ENCODE measurements around the gene ZNF284.
A peak's percentile ranks its signal among the peaks of the same experiment; 100 is the strongest.

The ZNF284 gene

GRCh38 chr19:44050740-44051649, 21.0 kb upstream of the ZNF284 start:
- Histone ChIP-seq H3K36me3 (ENCODE audit: control insufficient read depth in 4 of 4, insufficient read depth in 4 of 4, low read length in 3 of 4) (peaks cover 8 to 19% (median 11%) of the 10 kb centered on the region in 4 experiments), H3K4me3 (ENCODE audit: control insufficient read depth in 1 of 7, extremely low read depth in 1 of 7, insufficient read depth in 4 of 7, low read depth in 2 of 7, low read length in 6 of 7) (peak overlapping the region; percentile 85 to 99 (median 92)), H3K27ac (ENCODE audit: insufficient read depth in 1 of 2, low read depth in 1 of 2, low read length in 2 of 2, poor library complexity in 1 of 2, severe bottlenecking in 2 of 2) (peak overlapping the region; percentile 59 to 82), H3K4me1 (ENCODE audit: control extremely low read depth in 1 of 4, control insufficient read depth in 4 of 4, insufficient read depth in 4 of 4, low read length in 3 of 4) (peaks cover 6 to 18% (median 12%) of the 10 kb centered on the region in 4 experiments), H3K9me3 (ENCODE audit: control extremely low read depth in 1 of 5, control insufficient read depth in 4 of 5, insufficient read depth in 2 of 5, low read depth in 1 of 5, low read length in 4 of 5) (peaks cover 5 to 22% (median 10%) of the 10 kb centered on the region in 5 experiments), H3K27me3 (replicated peaks in 2 of 5; ENCODE audit: control insufficient read depth in 4 of 5, insufficient read depth in 5 of 5, low read length in 4 of 5) (peaks cover 0 to 2% (median 0%) of the 10 kb centered on the region in 5 experiments)
- ChIA-PET CTCF (interaction anchor here (1.5 kb wide), 1 partner anchor 44 kb away, joined by 4 read pairs; no protein-coding TSS in a partner anchor), POLR2A (interaction anchor here (0.7 to 1.0 kb wide), 2 partner anchors 26 to 47 kb away, joined by 3 to 4 read pairs; partner anchors contain the start of gene ZNF222)
- WGBS (ENCODE audit: insufficient coverage) = 4% methylated on average over 11 of the region's 21 CpGs
- peak; percentile 21 to 55 (median 38) for DNase-seq

- CTCF ChIA-PET = interaction anchor here (1.5 kb wide), 1 partner anchor 43 kb away, joined by 4 read pairs; no protein-coding TSS in a partner anchor
- Histone ChIP-seq H3K9me3 (ENCODE audit: control extremely low read depth in 1 of 5, control insufficient read depth in 4 of 5, insufficient read depth in 2 of 5, low read depth in 1 of 5, low read length in 4 of 5) (peaks cover 6 to 25% (median 10%) of the 10 kb centered on the region in 5 experiments), H3K4me3 (ENCODE audit: control insufficient read depth in 1 of 7, extremely low read depth in 1 of 7, insufficient read depth in 4 of 7, low read depth in 2 of 7, low read length in 6 of 7) (peak within 1 kb of the TSS; percentile 85 to 99 (median 92)), H3K36me3 (ENCODE audit: control insufficient read depth in 4 of 4, insufficient read depth in 4 of 4, low read length in 3 of 4) (peaks cover 10 to 25% (median 13%) of the 10 kb centered on the region in 4 experiments), H3K4me1 (ENCODE audit: control extremely low read depth in 1 of 4, control insufficient read depth in 4 of 4, insufficient read depth in 4 of 4, low read length in 3 of 4) (peaks cover 6 to 18% (median 12%) of the 10 kb centered on the region in 4 experiments), H3K27me3 (replicated peaks in 2 of 5; ENCODE audit: control insufficient read depth in 4 of 5, insufficient read depth in 5 of 5, low read length in 4 of 5) (peaks cover 0 to 2% (median 0%) of the 10 kb centered on the region in 5 experiments), H3K27ac (ENCODE audit: insufficient read depth in 1 of 2, low read depth in 1 of 2, low read length in 2 of 2, poor library complexity in 1 of 2, severe bottlenecking in 2 of 2) (peak within 1 kb of the TSS; percentile 59 to 82)
- POLR2A ChIA-PET = interaction anchor here (1.0 kb wide), 1 partner anchor 27 kb away, joined by 4 read pairs; the partner anchor contains the start of gene ZNF222
- WGBS (ENCODE audit: insufficient coverage) = 0% methylated on average over 28 of the region's 38 CpGs
- peak; percentile 72 to 78 (median 76) for DNase-seq
These were observed 20.1 kb upstream of the ZNF284 start, which contains the start of gene ZNF223 for GRCh38 chr19:44051650-44052402. ZNF223 (plus strand) TSS chr19:44052036; CDS start chr19:44055177, 3,141 bp downstream.

GRCh38 chr19:44055870-44056269, 16.1 kb upstream of the ZNF284 start:
- Histone ChIP-seq H3K9me3 (ENCODE audit: control extremely low read depth in 1 of 5, control insufficient read depth in 4 of 5, insufficient read depth in 2 of 5, low read depth in 1 of 5, low read length in 4 of 5) (peaks cover 15 to 59% (median 28%) of the 10 kb centered on the region in 5 experiments), H3K36me3 (ENCODE audit: control insufficient read depth in 4 of 4, insufficient read depth in 4 of 4, low read length in 3 of 4) (peaks cover 35 to 65% (median 43%) of the 10 kb centered on the region in 4 experiments), H3K4me3 (ENCODE audit: control insufficient read depth in 1 of 7, extremely low read depth in 1 of 7, insufficient read depth in 4 of 7, low read depth in 2 of 7, low read length in 6 of 7) (no peak overlapping the region), H3K4me1 (ENCODE audit: control extremely low read depth in 1 of 4, control insufficient read depth in 4 of 4, insufficient read depth in 4 of 4, low read length in 3 of 4) (peaks cover 6 to 14% (median 10%) of the 10 kb centered on the region in 4 experiments), H3K27me3 (replicated peaks in 2 of 5; ENCODE audit: control insufficient read depth in 4 of 5, insufficient read depth in 5 of 5, low read length in 4 of 5) (no peaks in the 10 kb centered on the region), H3K27ac (ENCODE audit: insufficient read depth in 1 of 2, low read depth in 1 of 2, low read length in 2 of 2, poor library complexity in 1 of 2, severe bottlenecking in 2 of 2) (no peak overlapping the region)
- 100% methylated on average over 4 of the region's 5 CpGs for WGBS (ENCODE audit: insufficient coverage)
- DNase-seq = no peak
- ChIA-PET POLR2A (no interaction called here), CTCF (no interaction called here)

GRCh38 chr19:44059229-44059628, 12.7 kb upstream of the ZNF284 start:
- Histone ChIP-seq H3K4me1 (ENCODE audit: control extremely low read depth in 1 of 4, control insufficient read depth in 4 of 4, insufficient read depth in 4 of 4, low read length in 3 of 4) (no peaks in the 10 kb centered on the region), H3K9me3 (ENCODE audit: control extremely low read depth in 1 of 5, control insufficient read depth in 4 of 5, insufficient read depth in 2 of 5, low read depth in 1 of 5, low read length in 4 of 5) (peaks cover 20 to 87% (median 49%) of the 10 kb centered on the region in 5 experiments), H3K4me3 (ENCODE audit: control insufficient read depth in 1 of 7, extremely low read depth in 1 of 7, insufficient read depth in 4 of 7, low read depth in 2 of 7, low read length in 6 of 7) (no peak overlapping the region), H3K27ac (ENCODE audit: insufficient read depth in 1 of 2, low read depth in 1 of 2, low read length in 2 of 2, poor library complexity in 1 of 2, severe bottlenecking in 2 of 2) (no peak overlapping the region), H3K36me3 (ENCODE audit: control insufficient read depth in 4 of 4, insufficient read depth in 4 of 4, low read length in 3 of 4) (peaks cover 56 to 97% (median 62%) of the 10 kb centered on the region in 4 experiments), H3K27me3 (replicated peaks in 2 of 5; ENCODE audit: control insufficient read depth in 4 of 5, insufficient read depth in 5 of 5, low read length in 4 of 5) (no peaks in the 10 kb centered on the region)
- WGBS (ENCODE audit: insufficient coverage) = 100% methylated on average over 2 of the region's 2 CpGs
- no peak for DNase-seq
- ChIA-PET POLR2A (no interaction called here), CTCF (no interaction called here)

GRCh38 chr19:44061038-44061437, 10.9 kb upstream of the ZNF284 start:
- no CpG with 5 or more reads among the region's 1 CpG for WGBS (ENCODE audit: insufficient coverage)
- DNase-seq = no peak
- Histone ChIP-seq H3K4me1 (ENCODE audit: control extremely low read depth in 1 of 4, control insufficient read depth in 4 of 4, insufficient read depth in 4 of 4, low read length in 3 of 4) (no peaks in the 10 kb centered on the region), H3K27me3 (replicated peaks in 2 of 5; ENCODE audit: control insufficient read depth in 4 of 5, insufficient read depth in 5 of 5, low read length in 4 of 5) (no peaks in the 10 kb centered on the region), H3K27ac (ENCODE audit: insufficient read depth in 1 of 2, low read depth in 1 of 2, low read length in 2 of 2, poor library complexity in 1 of 2, severe bottlenecking in 2 of 2) (no peak overlapping the region), H3K4me3 (ENCODE audit: control insufficient read depth in 1 of 7, extremely low read depth in 1 of 7, insufficient read depth in 4 of 7, low read depth in 2 of 7, low read length in 6 of 7) (no peak overlapping the region), H3K36me3 (ENCODE audit: control insufficient read depth in 4 of 4, insufficient read depth in 4 of 4, low read length in 3 of 4) (peaks cover 45 to 96% (median 62%) of the 10 kb centered on the region in 4 experiments), H3K9me3 (ENCODE audit: control extremely low read depth in 1 of 5, control insufficient read depth in 4 of 5, insufficient read depth in 2 of 5, low read depth in 1 of 5, low read length in 4 of 5) (peaks cover 20 to 83% (median 43%) of the 10 kb centered on the region in 5 experiments)
- ChIA-PET POLR2A (no interaction called here), CTCF (no interaction called here)

GRCh38 chr19:44066305-44066704, 5.7 kb upstream of the ZNF284 start:
- 100% methylated on average over 1 of the region's 3 CpGs for WGBS (ENCODE audit: insufficient coverage)
- peaks cover 27 to 66% (median 37%) of the 10 kb centered on the region in 4 experiments for H3K36me3 ChIP-seq (ENCODE audit: control insufficient read depth in 4 of 4, insufficient read depth in 4 of 4, low read length in 3 of 4)
- peaks cover 16 to 73% (median 34%) of the 10 kb centered on the region in 5 experiments for H3K9me3 ChIP-seq (ENCODE audit: control extremely low read depth in 1 of 5, control insufficient read depth in 4 of 5, insufficient read depth in 2 of 5, low read depth in 1 of 5, low read length in 4 of 5)
- DNase-seq = no peak
- H3K27me3 ChIP-seq (replicated peaks in 2 of 5; ENCODE audit: control insufficient read depth in 4 of 5, insufficient read depth in 5 of 5, low read length in 4 of 5) = no peaks in the 10 kb centered on the region
- peaks cover 0 to 2% (median 0%) of the 10 kb centered on the region in 4 experiments for H3K4me1 ChIP-seq (ENCODE audit: control extremely low read depth in 1 of 4, control insufficient read depth in 4 of 4, insufficient read depth in 4 of 4, low read length in 3 of 4)
- POLR2A ChIA-PET = no interaction called here
- H3K27ac ChIP-seq (ENCODE audit: insufficient read depth in 1 of 2, low read depth in 1 of 2, low read length in 2 of 2, poor library complexity in 1 of 2, severe bottlenecking in 2 of 2) = no peak overlapping the region
- CTCF ChIA-PET = no interaction called here
- no peak overlapping the region for H3K4me3 ChIP-seq (ENCODE audit: control insufficient read depth in 1 of 7, extremely low read depth in 1 of 7, insufficient read depth in 4 of 7, low read depth in 2 of 7, low read length in 6 of 7)
